Activated CD4-positive, alpha-beta T cell treated with anti-CD3 and anti-CD28 coated beads, Interleukin-2, amount 50 U/mL, for 16 hours (primary cell): Measurements from ENCODE around the gene TBC1D22A.

Experiments used
- DNase-seq: peaks from one replicate; pipeline ENCODE4 v3.0.0-alpha.2; 2020

The TBC1D22A gene

DNA sequence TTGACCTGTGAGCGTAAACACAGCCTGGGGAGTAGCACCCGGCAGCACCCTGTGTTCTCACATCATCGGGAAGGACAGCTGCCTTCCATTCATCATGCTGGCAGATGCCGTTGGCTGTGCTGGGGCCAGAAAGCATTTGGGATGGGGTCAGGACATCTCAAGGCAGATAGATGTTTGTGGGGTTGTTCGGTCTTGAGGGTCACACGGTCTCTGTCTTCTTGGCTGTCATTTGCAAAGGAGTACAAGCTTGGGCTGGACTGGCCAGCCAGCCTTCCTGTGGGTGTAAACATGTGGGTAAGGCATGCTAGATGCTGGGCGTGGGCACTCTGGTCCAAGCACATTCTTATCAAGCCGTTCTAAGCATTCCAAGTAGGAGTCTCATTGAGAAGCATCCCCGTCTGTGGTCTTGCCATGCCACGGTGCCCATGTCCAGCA lies 81.4 kb downstream of the TBC1D22A start:
- no peak for DNase-seq

GRCh38 chr22:46844606-46845210 lies 82.3 kb downstream of the TBC1D22A start:
- no peak for DNase-seq

GRCh38 chr22:46845296-46846149 lies 83.1 kb downstream of the TBC1D22A start:
- no peak for DNase-seq

DNA sequence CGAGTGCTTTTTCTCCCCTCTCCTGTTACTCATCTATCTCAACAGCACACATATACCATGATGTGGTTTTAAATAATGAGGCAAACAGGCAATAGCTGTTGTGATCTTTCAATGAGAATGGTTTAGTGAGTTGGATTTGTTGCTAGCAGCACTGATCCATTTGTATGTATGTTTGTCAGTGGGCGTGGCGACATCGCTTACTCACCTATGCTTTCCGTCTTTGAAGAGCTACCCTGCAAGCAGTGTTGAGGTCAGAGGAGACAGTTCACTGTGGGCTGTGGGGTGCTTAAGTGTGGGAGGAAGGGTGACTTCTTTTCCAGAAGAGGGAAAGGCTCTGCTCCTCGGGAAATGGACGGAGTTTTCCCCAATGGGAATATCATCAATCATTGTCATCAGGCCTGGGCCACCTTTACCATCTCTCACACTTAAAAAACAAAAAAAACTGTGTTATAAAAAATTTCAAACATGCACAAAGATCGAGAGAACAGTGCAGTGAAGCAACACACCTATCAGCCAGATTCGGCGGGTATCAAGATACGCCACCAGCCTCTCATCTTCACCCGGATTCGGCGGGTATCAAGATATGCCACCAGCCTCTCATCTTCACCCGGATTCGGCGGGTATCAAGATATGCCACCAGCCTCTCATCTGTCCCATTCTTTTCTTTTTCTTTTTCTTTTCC lies 83.8 kb downstream of the TBC1D22A start:
- no peak for DNase-seq

DNA sequence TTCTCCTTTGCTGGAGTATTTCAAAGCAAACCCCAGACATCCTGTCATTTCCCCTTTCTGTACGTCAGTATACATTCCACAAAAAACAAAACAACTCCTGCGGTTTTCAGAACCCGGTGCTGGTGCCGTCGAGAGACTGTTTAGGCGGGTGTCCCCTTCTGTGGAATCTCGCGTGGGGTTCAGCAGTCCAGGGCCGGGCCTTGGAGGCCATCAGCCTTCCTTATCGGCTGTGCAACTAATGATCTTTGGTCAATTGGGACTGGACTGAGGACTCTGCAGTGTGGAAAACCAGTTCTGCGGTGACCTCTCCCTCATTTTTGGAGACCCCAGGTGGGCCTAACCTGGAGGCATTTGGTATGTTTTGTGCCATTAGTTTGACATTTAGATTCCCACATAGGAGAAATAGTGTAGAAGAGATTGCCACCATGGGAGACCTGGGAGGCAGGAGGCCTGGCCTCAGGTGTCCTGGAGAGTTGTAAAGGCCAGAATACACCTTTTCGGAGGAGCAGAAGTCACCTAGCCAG lies 84.4 kb downstream of the TBC1D22A start:
- DNase-seq: no peak

GRCh38 chr22:46848197-46848596 lies 85.7 kb downstream of the TBC1D22A start:
- no peak for DNase-seq

- DNase-seq: no peak
Measured at GRCh38 chr22:46849101-46849500, 86.7 kb downstream of the TBC1D22A start.

DNA sequence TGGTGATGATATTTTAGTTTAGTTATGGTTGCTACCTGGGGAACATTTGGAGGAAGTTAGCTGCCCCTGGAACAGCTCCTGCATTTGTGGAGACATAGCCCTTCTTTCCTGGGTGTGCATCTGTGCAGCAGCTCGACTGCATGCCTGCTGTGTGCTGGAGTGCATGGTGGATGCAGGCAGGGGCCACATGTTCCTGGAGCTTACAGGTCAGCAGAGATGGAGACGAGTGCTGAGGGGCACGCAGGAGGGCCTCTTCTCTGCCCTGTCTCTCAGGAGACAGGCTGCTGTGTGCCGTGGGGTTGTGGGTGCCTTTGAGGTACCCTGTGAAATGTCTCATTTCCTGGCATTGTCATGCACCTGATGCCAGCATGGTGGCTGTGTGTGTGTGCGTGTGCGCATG lies 87.5 kb downstream of the TBC1D22A start:
- no peak for DNase-seq

DNA sequence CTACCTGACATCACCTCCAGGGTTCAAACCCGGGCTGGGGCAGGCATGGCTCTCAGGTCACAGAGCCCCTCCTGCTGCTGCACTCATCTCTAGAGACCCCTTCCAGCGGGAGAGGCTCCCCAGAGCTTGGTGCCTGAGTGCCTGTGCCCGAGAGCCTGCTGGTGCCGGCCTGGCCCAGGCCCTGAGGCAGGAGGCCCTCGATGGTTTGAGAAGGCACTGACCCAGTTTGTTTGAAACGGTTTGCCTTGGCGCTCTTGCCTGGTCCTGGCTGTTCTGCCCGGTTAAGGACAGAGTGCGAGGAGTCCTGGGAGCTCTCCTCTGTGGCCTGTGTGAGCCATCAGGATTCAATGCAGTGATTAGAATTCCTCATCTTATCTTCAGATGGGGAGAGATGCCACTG lies 88.9 kb downstream of the TBC1D22A start:
- no peak for DNase-seq

DNA sequence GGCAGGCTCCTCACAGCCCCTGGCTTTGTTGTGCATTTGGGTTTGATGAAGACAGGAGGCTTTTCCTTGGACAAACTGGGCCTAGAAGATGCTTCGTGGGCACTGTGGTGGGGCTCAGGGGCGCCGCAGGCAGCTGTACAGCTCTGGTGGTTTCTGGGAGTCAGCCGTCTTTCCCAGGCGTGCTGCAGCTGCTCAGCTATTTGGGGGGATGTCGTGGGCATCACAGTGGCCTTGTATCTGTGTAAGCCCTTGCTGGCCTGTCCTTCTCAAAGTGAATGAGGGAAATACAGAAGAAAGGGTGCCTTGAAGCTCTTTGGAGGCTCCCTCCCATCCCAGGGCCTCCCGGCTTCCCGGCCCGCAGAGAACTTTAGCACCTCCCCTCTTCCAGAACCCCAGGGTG lies 89.5 kb downstream of the TBC1D22A start:
- no peak for DNase-seq

GRCh38 chr22:46852771-46853170 lies 90.3 kb downstream of the TBC1D22A start:
- DNase-seq: no peak

DNA sequence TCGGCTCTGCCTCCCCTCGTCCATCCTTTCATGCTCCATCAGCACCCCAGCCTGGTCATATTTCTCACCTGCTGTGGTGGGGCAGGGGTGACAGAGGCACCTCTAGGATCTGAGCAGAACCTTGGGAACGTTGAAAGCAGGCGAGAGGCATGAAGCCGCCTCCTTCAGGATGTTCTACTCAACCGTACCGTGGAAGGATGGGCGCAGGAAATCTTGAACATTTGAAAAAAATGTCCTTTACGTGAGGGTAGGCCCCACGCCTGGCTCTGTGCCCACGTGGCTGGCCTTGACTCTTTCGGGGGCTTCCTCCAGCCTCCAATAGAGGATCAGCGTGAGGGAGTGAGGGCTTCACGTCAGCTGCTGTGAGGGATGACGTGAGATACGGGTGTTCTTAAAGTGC lies 90.7 kb downstream of the TBC1D22A start:
- no peak for DNase-seq

DNA sequence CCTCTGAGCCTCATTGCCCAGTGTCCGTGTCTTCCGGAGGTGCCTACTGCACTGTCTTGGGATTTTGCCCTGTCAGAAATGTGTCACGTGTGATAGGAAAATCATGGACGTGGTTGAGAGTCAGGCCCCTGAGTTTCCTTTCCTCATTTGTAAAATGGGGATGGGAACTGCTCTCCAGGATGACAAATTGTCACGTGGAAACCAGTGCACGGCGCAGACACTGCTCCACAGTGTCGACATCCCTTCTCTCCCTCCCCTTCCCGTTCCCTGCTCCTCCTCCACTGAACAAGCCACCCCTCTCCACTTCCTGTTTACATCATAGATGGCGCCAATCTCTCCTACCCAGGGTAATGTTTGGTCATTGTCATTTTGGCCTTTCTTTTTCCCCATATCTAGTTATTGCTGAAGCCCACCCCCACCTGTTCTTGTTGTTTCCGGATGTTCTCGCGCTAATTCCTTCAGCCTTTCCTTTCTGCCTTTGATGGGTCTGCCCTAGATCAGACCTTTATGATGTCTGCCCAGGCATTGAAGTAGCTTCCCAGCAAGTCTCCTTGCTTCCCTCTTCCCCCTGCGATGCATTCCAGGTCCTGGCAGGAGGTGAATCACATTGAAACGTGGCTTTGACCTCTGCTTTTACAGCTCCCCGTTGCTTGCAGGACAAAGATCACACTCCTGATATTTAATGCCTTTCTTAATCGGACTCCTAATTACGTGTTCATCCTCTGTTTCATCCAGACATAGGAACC lies 91.8 kb downstream of the TBC1D22A start:
- DNase-seq: no peak

- no peak for DNase-seq
Measured at GRCh38 chr22:46855681-46856080, 93.2 kb downstream of the TBC1D22A start.

DNA sequence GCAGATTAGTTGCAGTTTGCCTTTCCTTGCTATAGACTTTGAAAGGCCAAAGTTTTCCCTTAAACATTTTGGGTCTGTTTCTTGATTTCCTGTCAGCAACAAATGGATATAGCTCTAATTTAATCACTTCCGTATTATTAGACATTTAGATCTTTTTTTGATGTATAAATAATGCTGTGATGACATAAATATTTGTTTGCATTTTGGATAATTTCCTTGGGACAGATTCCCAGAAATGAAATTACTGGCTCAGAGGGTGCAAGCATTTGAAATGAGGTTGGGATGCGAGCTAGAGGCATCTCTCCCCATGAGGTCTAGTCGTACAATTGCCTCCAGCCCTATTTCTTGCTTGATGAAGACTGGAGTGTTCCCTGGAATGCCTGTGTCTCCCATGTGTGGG lies 94.2 kb downstream of the TBC1D22A start:
- no peak for DNase-seq

GRCh38 chr22:46857142-46857884 lies 94.9 kb downstream of the TBC1D22A start:
- DNase-seq: no peak

DNA sequence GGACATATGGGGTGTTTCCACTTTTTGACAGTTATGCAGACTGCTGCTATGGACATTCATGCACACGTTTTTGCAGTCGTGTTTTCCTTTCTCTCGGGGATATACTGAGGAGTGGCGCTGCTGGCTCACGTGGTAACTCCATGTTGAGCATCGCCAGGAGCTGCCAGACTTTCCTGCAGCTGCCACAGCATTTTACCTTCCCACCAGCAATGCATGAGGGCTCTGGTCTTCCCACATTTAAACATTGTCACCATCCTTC lies 95.4 kb downstream of the TBC1D22A start:
- no peak for DNase-seq

DNA sequence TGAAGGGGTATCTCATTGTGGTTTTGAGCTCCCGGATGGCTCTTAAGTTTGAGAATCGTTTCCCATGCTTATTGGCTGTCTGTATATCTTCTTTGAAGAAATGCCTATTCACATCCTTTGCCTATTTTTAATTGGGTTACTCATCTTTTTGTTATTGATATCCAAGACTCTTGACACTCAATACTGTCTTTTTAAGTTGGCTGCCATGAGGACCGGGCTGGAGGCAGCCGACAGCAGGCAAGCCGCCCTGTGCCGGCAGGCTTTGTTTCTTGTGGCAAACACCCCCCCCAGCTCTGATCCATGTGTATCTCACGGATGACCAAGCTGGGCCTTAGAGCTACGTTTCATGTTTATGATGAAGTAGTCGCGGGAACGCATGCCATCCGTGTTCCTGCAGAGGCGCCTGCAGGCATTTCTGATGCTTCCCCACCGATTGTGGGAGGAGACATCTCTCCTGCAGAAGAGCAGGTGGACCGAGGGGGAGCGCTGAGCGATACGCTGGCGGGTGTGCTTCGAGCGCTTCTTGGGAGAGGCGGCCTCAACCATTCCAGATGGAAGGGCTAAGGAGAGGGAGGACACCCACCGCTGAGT lies 95.8 kb downstream of the TBC1D22A start:
- DNase-seq: no peak

DNA sequence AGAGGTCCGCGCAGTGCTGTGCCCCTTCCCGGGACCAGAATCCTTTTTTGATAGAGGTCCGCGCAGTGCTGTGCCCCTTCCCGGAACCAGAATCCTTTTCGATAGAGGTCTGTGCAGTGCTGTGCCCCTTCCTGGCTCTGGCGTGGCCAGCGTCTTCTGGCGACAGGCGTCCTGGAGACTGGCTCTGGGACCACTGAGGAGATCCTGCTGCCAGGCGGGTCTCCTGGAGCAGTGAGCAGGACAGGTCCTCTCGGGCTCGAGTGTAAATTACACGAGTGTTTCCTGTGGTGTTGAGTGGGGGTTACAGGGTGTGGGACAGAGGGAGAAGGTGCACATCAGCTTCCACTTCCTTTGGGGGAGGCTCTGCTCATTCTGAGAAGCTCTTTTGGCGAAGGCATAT lies 98.1 kb downstream of the TBC1D22A start:
- no peak for DNase-seq

GRCh38 chr22:46861468-46862367 lies 99.3 kb downstream of the TBC1D22A start:
- no peak for DNase-seq
